ENCODE results near the gene APPL2. TPM values are rescaled to one million over a fixed set of nuclear protein-coding genes. Genes with fewer than 3 reads are reported as not detected.

APPL2 gene
- total RNA-seq, 6 donors from 2014 or later, result 23.8 to 72.3 (median 28.6) TPM

DNA sequence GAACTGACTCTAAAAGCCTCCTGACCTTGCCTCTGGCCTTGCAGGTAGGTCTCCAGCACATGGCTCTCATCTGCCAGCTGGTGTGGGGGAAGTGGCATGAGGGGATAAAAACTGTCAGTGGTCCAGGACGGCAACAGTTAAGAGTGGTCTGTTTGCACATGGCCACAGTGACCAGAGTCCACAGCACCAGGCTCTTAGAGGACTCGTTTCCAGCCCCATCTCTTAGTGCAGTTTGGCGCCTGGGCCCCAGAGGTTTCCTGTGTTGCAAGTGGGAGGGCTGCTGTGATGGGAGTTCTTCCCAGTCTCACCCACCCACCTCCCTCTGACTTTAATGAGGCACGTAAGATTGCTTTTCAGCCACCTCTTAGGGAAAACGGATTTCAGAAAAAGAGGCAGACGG is 37.0 kb downstream of the APPL2 start:
- H3K9me3 ChIP-seq, result no peaks in the 10 kb centered on the region
- TF ChIP-seq POLR2A (IDR thresholded peaks at IDR 0.05), result no peak
- TF ChIP-seq, protein P1, sequence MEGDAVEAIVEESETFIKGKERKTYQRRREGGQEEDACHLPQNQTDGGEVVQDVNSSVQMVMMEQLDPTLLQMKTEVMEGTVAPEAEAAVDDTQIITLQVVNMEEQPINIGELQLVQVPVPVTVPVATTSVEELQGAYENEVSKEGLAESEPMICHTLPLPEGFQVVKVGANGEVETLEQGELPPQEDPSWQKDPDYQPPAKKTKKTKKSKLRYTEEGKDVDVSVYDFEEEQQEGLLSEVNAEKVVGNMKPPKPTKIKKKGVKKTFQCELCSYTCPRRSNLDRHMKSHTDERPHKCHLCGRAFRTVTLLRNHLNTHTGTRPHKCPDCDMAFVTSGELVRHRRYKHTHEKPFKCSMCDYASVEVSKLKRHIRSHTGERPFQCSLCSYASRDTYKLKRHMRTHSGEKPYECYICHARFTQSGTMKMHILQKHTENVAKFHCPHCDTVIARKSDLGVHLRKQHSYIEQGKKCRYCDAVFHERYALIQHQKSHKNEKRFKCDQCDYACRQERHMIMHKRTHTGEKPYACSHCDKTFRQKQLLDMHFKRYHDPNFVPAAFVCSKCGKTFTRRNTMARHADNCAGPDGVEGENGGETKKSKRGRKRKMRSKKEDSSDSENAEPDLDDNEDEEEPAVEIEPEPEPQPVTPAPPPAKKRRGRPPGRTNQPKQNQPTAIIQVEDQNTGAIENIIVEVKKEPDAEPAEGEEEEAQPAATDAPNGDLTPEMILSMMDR (IDR thresholded peaks at IDR 0.05), result no peak
- TF ChIP-seq EP300 (IDR thresholded peaks at IDR 0.05), result no peak
- TF ChIP-seq POLR2AphosphoS5 (IDR thresholded peaks at IDR 0.05), result no peak
- ATAC-seq (ENCODE audit: low FRiP score in 2 of 2) (no peak), DNase-seq (no peak)
- no peaks in the 10 kb centered on the region for H3K4me1 ChIP-seq
- H3K36me3 ChIP-seq, result peaks cover 10 to 93% (median 51%) of the 10 kb centered on the region in 4 donors
- no peaks in the 10 kb centered on the region for H3K27me3 ChIP-seq
- H3K4me3 ChIP-seq, result no peak overlapping the region
- 71 to 75% methylated on average over 6 of the region's 6 CpGs for WGBS, 2 donors
- H3K27ac ChIP-seq, result no peak overlapping the region

DNA sequence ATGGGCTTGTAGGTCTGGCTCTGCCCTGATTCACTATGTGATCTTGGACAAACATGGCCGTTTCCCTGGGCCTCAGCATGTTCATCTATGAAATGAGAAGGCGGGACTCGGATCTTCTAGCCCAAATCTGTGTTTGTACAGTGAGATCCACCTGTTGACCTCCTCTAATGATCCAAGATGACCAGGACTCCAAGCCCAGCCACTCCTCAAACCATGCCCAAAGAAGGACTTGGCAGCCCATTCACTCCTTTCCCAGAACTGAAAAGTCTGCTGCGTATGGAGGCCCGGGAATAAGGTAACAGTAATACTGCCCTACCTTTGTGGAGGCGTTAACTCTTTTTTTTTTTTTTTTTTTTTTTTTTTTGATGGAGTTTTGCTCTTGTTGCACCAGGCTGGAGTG is 39.9 kb downstream of the APPL2 start:
- H3K4me3 ChIP-seq, result no peak overlapping the region
- TF ChIP-seq, protein P1 (IDR thresholded peaks at IDR 0.05), result no peak
- TF ChIP-seq POLR2AphosphoS5 (IDR thresholded peaks at IDR 0.05) (no peak), POLR2A (IDR thresholded peaks at IDR 0.05) (no peak), EP300 (IDR thresholded peaks at IDR 0.05) (no peak)
- no peaks in the 10 kb centered on the region for H3K27me3 ChIP-seq
- WGBS, 2 donors, result 95 to 96% methylated on average over 6 of the region's 6 CpGs
- H3K27ac ChIP-seq, result no peak overlapping the region
- ATAC-seq (ENCODE audit: low FRiP score in 2 of 2) (no peak), DNase-seq (no peak)
- peaks cover 13 to 93% (median 60%) of the 10 kb centered on the region in 4 donors for H3K36me3 ChIP-seq
- no peaks in the 10 kb centered on the region for H3K9me3 ChIP-seq
- H3K4me1 ChIP-seq, result no peaks in the 10 kb centered on the region

DNA sequence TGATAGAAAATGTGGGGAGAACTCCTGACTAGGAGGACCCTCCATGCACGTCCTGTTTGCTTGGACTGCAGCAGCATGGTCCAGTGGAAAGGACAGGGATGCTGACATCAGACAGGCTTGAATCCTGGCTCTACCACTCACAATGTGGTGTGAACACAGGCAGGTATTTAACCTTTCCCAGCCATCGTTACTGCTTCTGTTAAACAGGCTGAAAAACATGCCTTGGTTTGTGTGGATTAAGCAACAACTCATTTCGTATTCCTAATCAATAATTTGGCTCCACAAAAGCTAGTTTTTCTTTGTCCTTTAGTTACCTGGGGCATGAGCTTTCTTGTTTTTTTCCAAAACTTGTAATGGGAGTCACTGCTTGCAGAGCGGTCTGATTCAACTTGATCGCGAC is 41.0 kb downstream of the APPL2 start:
- no peak overlapping the region for H3K27ac ChIP-seq
- no peaks in the 10 kb centered on the region for H3K9me3 ChIP-seq
- H3K4me1 ChIP-seq, result no peaks in the 10 kb centered on the region
- DNase-seq (no peak), ATAC-seq (ENCODE audit: low FRiP score in 2 of 2) (no peak)
- TF ChIP-seq POLR2A (IDR thresholded peaks at IDR 0.05), result no peak
- TF ChIP-seq POLR2AphosphoS5 (IDR thresholded peaks at IDR 0.05), result no peak
- no peak for TF ChIP-seq EP300 (IDR thresholded peaks at IDR 0.05)
- no peak overlapping the region for H3K4me3 ChIP-seq
- WGBS, 2 donors, result 94 to 98% methylated on average over 6 of the region's 6 CpGs
- H3K27me3 ChIP-seq, result no peaks in the 10 kb centered on the region
- H3K36me3 ChIP-seq, result peaks cover 13 to 94% (median 66%) of the 10 kb centered on the region in 4 donors

DNA sequence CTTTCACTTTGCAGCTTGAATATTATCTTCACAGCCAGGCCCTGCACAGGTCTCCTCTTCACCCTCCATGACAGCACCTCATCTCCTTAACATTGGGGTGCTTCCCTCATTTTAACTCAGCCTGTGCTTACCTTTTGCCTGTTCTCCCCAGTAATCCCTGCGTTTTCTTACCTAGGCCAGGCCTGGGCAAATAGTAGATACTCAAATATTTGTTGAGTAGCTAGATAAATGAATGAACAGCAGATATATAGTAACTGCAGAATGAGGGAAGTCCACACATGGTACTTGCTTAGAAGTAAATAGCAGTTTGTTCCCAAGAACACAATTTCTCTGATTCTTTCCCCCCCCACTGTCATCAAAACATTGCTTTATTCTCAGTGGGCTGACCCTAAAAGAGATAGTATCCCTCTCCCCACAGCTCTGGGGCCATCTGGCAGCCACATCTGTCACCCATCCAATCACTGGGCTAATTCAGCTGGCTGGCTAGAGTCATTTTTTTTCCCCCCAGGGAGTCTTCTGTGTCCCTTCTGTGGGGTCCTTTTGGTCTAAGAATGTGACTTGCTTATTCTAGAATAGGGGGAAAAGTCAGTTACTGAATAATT is 43.2 kb downstream of the APPL2 start:
- TF ChIP-seq POLR2AphosphoS5 (IDR thresholded peaks at IDR 0.05) (no peak), POLR2A (IDR thresholded peaks at IDR 0.05) (no peak), EP300 (IDR thresholded peaks at IDR 0.05) (no peak)
- TF ChIP-seq, protein P1 (IDR thresholded peaks at IDR 0.05), result no peak
- 81 to 93% methylated on average over 1 of the region's 1 CpG for WGBS, 2 donors
- Histone ChIP-seq H3K9me3 (no peaks in the 10 kb centered on the region), H3K27me3 (no peaks in the 10 kb centered on the region), H3K27ac (no peak overlapping the region), H3K4me1 (no peaks in the 10 kb centered on the region), H3K4me3 (no peak overlapping the region), H3K36me3 (peaks cover 21 to 97% (median 80%) of the 10 kb centered on the region in 4 donors)
- DNase-seq (no peak), ATAC-seq (ENCODE audit: low FRiP score in 2 of 2) (no peak)

DNA sequence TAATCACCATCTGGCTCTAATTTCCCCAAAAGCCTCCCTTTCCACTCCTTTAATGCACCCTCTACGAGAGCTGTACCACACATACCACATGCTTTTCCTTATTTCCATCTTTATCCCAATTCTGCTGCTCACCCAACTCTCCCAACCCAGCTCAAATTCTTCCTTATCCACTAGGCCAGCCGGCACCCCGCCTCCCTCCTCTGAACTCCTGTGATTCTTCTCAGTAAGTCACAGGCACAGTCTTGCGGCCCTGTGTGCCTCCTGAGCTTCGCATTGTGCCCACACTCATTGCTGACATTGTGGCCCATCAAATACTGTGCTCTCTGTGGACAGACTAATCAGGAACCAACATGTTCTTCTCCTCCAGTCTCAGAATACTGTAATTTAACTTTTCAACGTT is 45.4 kb downstream of the APPL2 start:
- TF ChIP-seq POLR2A (IDR thresholded peaks at IDR 0.05) (no peak), EP300 (IDR thresholded peaks at IDR 0.05) (no peak)
- TF ChIP-seq, protein P1 (IDR thresholded peaks at IDR 0.05), result no peak
- H3K36me3 ChIP-seq, result peaks cover 22 to 98% (median 77%) of the 10 kb centered on the region in 4 donors
- H3K27ac ChIP-seq, result no peak overlapping the region
- no peak overlapping the region for H3K4me3 ChIP-seq
- 94% methylated on average over 6 of the region's 6 CpGs for WGBS, 2 donors
- DNase-seq (no peak), ATAC-seq (ENCODE audit: low FRiP score in 2 of 2) (no peak)
- H3K9me3 ChIP-seq, result no peaks in the 10 kb centered on the region
- H3K4me1 ChIP-seq, result no peaks in the 10 kb centered on the region
- no peaks in the 10 kb centered on the region for H3K27me3 ChIP-seq
